Activated T-cell treated with anti-CD3 and anti-CD28 coated beads, Interleukin-2, amount 50 U/mL, for 1 hour (primary cell): ENCODE data around the gene ZFYVE9.
"Not testable (repeated sequence)": the region's sequence is repeated elsewhere in the genome, so short reads cannot be mapped to it uniquely, and the experiment has no call there.

ENCODE experiments used
- DNase-seq: peaks from one replicate; pipeline ENCODE4 v3.0.0-alpha.2; 2020

ZFYVE9 gene

DNA sequence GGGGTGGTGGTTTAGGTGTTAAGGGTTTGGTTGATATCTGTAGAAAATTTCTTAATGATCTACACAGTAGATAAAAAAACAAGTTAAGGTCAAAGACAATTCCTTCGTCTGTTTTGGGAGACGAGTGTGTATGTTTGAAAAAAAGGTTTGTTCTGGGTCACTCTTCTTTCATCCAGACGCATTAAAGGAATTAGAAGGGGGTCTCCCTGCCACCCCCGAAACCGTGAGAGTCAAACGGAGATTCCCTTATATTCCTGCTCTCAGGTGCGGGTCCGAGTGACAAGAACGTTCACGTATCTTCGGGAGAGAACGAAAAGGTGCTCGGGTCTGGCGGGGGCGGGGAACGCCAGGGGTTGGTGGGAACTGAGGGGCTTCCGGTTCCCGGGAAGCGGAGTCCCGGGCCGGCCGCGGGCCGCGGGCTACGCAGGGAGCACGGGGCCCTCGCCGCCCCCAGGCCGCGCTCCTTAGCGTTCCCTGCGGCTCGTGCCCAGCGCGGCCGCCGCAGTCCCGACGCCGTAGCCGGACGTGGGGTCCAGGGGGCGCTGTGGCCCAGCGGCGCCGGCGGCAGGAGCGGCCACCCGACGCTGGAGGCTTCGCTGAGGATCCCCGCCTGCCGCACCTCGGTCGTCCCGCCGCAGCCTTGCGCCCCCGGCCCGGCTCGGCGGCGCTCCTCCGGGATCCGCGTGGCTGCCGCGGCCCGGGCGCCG is at the start of gene ZFYVE9:
ZFYVE9 (plus strand) TSS at position 577 of the 707 bp plus-strand sequence. CDS start 91,118 bp downstream, outside the sequence.
- DNase-seq, result peak; percentile 83

DNA sequence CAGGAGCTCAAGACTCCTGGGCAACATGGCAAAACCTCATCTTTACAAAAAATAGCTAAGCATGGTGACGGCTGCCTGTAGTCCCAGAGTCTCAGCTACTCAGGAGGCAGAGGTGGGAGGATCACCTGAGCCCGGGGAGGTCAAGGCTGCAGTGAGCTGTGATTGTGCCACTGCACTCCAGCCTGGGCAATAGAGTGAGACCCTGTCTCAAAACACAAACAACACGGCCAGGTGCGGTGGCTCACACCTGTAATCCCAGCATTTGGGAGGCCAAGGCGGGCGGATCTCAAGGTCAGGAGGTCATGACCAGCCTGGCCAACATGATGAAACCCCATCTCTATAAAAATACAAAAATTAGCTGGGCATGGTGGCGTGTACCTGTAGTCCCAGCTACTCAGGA is 47.6 kb upstream of the ZFYVE9 start:
- DNase-seq, result not testable (repeated sequence)

GRCh38 chr1:52096216-52096615 is 45.7 kb upstream of the ZFYVE9 start:
- DNase-seq, result no peak

DNA sequence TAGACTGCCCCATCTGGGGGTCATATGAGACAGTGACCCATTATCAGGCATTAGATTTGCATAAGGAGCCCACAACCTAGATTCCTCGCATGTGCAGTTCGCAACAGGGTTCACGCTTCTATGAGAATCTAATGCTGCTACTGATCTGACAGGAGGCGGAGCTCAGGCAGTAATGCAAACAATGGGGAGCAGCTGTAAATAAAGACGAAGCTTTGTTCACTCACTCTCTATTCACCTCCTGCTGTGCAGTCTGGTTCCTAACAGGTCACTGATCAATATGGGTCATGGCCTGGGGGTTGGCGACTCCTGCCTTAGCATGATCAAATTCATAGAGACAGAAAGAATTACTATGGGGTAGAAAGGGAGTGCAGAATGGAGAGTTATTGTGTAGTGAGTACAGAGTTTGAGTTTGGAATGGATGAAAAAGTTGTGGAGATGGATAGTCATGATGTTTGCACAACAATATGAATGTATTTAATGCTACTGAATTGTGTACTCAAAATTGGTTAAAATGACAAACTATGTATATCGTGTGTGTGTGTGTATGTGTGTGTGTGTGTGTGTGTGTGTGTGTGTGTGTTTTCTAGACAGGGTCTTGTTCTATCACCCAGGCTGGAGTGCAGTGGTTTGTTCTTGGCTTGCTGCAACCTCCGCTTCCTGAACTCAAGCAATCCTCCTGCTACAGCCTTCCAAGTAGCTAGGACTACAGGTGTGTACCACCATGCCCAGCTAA is 43.6 kb upstream of the ZFYVE9 start:
- DNase-seq, result no peak

- DNase-seq, result no peak
These were observed 39.4 kb upstream of the ZFYVE9 start for GRCh38 chr1:52102336-52103013.

DNA sequence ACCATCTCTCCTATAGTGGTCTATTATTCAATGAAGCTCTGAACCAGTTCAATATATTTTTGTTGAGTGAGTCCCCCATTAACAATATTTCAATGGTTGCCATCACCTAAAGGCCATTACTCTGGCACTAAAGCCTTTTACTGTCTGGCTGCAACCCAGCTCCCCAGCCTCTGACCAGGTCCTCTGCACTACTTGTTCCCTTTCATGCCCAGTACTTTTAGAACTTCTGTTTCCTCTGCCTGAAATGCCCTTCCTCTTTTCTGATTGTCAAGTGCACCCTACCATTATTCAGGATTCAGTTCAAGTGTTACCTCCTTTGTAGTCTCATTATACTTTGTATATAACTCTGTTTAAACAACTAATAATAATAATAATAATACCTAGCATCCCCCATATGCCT is 30.4 kb upstream of the ZFYVE9 start:
- no peak for DNase-seq

DNA sequence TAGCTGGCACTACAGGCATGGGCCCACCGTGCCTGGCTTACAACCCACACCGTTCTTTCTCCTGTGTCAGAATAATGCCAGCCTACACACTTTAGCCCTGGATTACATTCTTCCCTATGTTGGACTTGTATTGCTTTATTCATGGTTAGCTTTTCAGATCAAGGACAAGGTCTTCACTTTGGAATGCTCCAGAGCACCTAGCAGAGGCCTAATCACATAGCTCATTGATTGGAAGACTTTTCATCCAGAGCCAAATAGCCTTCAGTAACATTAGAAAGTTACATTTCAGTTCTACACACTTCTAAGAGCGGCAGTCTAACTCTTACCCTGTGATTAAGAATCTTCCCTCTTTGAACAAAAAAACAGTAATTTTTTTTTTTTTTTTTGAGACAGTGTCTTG is 29.4 kb upstream of the ZFYVE9 start:
- no peak for DNase-seq

- no peak for DNase-seq
These were observed 22.4 kb upstream of the ZFYVE9 start for GRCh38 chr1:52119301-52120079.

DNA sequence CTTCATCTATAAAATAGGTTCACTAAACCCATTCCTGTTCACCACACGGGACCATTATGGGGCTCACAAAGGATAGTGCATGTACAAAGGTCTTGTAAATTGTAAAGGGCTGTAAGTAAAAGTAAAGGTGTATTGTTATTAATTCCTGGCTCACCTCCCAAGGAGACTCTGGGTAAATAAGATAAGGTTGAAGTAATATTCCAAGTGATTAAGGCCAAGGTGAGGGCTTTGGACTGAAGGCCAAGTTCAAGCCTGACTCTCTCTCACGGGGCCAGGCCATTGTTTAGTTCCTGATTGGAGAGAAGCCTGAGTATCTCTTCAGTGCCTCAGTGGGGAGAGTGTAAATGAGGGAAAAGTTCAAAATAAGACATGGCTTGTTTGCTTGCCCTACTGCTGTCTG is 19.5 kb upstream of the ZFYVE9 start:
- no peak for DNase-seq

GRCh38 chr1:52123622-52124021 is 18.3 kb upstream of the ZFYVE9 start:
- DNase-seq, result no peak

- no peak for DNase-seq
These were observed 16.0 kb upstream of the ZFYVE9 start for GRCh38 chr1:52125736-52126359.

GRCh38 chr1:52127181-52128180 is 14.4 kb upstream of the ZFYVE9 start:
- no peak for DNase-seq

DNA sequence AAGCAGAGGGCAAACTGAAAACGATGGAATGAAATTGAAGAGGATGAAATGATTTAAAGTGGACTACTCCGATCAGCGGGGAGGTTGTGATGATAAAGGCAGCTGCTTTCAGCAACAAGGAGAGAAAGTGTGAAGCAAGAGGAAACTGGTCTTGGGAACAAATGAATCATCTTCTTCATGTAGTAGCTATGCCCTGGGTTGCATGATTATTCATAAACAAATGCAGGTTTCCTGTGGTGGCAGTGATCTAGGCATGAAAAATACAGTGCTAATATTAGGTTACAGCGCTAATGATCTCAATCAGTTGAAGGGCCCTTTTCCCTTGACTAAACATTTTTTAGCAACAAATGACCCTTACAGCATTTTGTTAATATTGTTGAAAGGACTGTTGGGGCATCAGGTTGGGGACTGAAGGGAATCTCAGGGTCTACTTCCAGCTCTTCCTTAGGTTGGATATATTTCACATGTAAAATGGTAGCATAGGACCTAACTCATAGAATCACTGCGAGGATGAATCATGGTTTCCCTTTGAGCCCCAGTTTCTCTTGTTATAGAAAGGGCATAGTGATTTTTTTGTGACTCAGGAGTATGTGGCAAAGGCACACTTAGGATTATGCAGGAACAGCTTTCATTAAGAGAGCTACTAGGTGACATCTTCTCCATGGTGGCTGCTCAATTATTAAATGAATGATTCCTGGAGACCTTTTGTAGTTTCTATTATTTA is 1.9 kb upstream of the ZFYVE9 start:
- DNase-seq, result no peak

DNA sequence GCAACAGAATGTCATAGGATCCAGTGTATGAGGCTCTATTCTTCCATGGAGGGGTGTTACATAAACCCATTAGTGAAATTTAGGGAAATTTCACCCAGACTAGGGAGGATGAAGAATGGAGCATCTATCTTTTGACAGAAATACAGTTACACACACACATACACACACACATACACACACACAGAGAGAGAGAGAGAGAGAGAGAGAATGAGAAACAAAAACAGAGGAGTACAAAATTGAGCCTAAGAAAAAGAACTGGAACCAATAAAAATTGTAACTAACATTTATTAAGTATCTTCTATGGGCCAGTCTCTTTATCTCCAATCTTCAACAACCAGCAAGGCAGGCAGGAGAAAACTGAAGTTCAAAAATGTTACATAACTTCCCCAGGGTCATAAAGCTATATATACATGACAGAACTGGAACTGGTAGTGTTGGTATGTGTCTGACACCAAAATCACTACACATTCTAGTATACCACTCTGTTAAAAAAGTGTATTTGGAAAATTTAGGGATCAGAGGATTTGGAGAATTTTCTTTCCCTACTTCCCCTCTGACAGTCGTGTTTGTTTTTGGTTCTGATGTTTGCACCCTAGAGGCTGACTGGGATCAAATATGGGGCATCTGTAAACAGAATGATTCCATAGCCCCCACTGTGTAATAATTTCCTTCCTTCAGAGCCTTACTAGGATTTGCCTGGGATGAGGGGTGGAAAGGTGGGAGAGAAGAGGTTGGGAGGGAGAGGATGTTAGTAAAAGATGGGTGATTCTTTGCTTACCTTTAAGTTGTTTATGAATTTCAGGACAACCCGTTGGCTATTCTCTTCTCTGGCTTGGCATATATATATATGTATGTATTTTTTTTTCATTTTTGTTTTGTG is 1.0 kb upstream of the ZFYVE9 start:
- DNase-seq, result no peak

- DNase-seq, result no peak
These were observed 613 bp downstream of the ZFYVE9 start for GRCh38 chr1:52142220-52143183.

GRCh38 chr1:52145137-52145536 is 3.2 kb downstream of the ZFYVE9 start:
- no peak for DNase-seq

- not testable (repeated sequence) for DNase-seq
These were observed 8.6 kb downstream of the ZFYVE9 start for GRCh38 chr1:52150445-52150844.

GRCh38 chr1:52150946-52151345 is 9.1 kb downstream of the ZFYVE9 start:
- DNase-seq, result no peak
